Fibroblast of lung (primary cell): ENCODE data around the gene DRAXIN. TPM values are rescaled to one million over a fixed set of nuclear protein-coding genes. Genes with fewer than 3 reads are reported as not detected.
A peak's percentile ranks its signal among the peaks of the same experiment; 100 is the strongest.

Source experiments
- DNase-seq, 2 donors: peaks; one replicate each; pipeline versions ENCODE4 v3.0.0 to v3.0.0-alpha.2; 2010; ENCODE audit warnings: low read depth in 2 of 2
- H2AFZ ChIP-seq: 2 replicates; pipeline ENCODE4 v1.5.1; 2012; ENCODE audit warnings: low read length, control low read depth, inconsistent platforms
- H3K27ac ChIP-seq: 2 replicates; pipeline ENCODE4 v1.5.1; 2011; ENCODE audit warnings: low read length, control low read depth; ENCODE audit not compliant: insufficient read depth
- H3K27me3 ChIP-seq: 2 replicates; pipeline ENCODE4 v1.5.1; 2011; ENCODE audit warnings: mild to moderate bottlenecking, low read length; ENCODE audit not compliant: control insufficient read depth, insufficient read depth
- H3K36me3 ChIP-seq: 2 replicates; pipeline ENCODE4 v1.5.1; 2011; ENCODE audit warnings: low read length; ENCODE audit not compliant: control insufficient read depth, insufficient read depth
- H3K4me1 ChIP-seq: 2 replicates; pipeline ENCODE4 v1.5.1; 2011; ENCODE audit warnings: low read length; ENCODE audit not compliant: control insufficient read depth, insufficient read depth; ENCODE audit errors: extremely low read depth
- H3K4me2 ChIP-seq: 2 replicates; pipeline ENCODE4 v1.5.1; 2011; ENCODE audit warnings: low read length, control low read depth; ENCODE audit not compliant: insufficient read depth; ENCODE audit errors: extremely low read depth
- H3K4me3 ChIP-seq, 4 experiments: fragments of 200-600 bp in 1 of 4; sonication (generic) in 1 of 4; replicated peaks in 1 of 4; 2 replicates each; pipeline ENCODE4 v1.5.1; 2011 to 2016; ENCODE audit warnings: low read length in 4 of 4, low read depth in 3 of 4, mild to moderate bottlenecking in 3 of 4, control low read depth in 2 of 4, inconsistent platforms in 1 of 4, mixed read lengths in 1 of 4; ENCODE audit not compliant: insufficient read depth in 1 of 4; ENCODE audit errors: control extremely low read depth in 1 of 4
- H3K79me2 ChIP-seq: 2 replicates; pipeline ENCODE4 v1.5.1; 2012; ENCODE audit warnings: mild to moderate bottlenecking, low read length, inconsistent platforms; ENCODE audit not compliant: control insufficient read depth, insufficient read depth
- H3K9ac ChIP-seq: 2 replicates; pipeline ENCODE4 v1.5.1; 2011; ENCODE audit warnings: mild to moderate bottlenecking, low read length, control low read depth; ENCODE audit not compliant: insufficient read depth
- H3K9me3 ChIP-seq: 2 replicates; pipeline ENCODE4 v1.5.1; 2012; ENCODE audit warnings: low read depth, low read length; ENCODE audit not compliant: control insufficient read depth, insufficient read depth
- H4K20me1 ChIP-seq: 2 replicates; pipeline ENCODE4 v1.5.1; 2011; ENCODE audit warnings: low read length; ENCODE audit not compliant: control insufficient read depth, insufficient read depth; ENCODE audit errors: extremely low read depth
- EZH2 ChIP-seq: IDR thresholded peaks from 2 replicates; pipeline ENCODE4 v1.5.1; 2012; ENCODE audit warnings: low read length, control low read depth, mild to moderate bottlenecking; ENCODE audit errors: missing control alignments
- polyA plus RNA-seq, 2 donors: library from polyadenylated mRNA; depleted of rRNA in 1 of 2; stranded (reverse) in 1 of 2; unstranded in 1 of 2; fragments of >200 nt; gene quantifications; 2 replicates each; pipeline ENCODE4 v1.2.1, GENCODE V29; 2011 to 2012; ENCODE audit warnings: missing spikeins in 1 of 2
- total RNA-seq: library from RNA; depleted of rRNA; stranded (reverse); fragments of >200 nt; gene quantifications from 2 replicates; pipeline ENCODE4 v1.2.1, GENCODE V29; 2014
- TF ChIP-seq, protein P1 (sequence below), 2 donors: IDR thresholded peaks in 1 of 2; conservative IDR thresholded peaks in 1 of 2; 1 replicate in 1 of 2; 2 replicates in 1 of 2; pipeline ENCODE4 v1.5.1; 2011 to 2012; ENCODE audit warnings: low read length in 2 of 2, control low read depth in 1 of 2, inconsistent platforms in 1 of 2, low read depth in 1 of 2, mild to moderate bottlenecking in 1 of 2

DRAXIN gene
- total and polyA plus RNA-seq, 2 donors (not counting 1 experiment from before 2014, with no cell fraction given), result 0.03 to 0.50 TPM

DNA sequence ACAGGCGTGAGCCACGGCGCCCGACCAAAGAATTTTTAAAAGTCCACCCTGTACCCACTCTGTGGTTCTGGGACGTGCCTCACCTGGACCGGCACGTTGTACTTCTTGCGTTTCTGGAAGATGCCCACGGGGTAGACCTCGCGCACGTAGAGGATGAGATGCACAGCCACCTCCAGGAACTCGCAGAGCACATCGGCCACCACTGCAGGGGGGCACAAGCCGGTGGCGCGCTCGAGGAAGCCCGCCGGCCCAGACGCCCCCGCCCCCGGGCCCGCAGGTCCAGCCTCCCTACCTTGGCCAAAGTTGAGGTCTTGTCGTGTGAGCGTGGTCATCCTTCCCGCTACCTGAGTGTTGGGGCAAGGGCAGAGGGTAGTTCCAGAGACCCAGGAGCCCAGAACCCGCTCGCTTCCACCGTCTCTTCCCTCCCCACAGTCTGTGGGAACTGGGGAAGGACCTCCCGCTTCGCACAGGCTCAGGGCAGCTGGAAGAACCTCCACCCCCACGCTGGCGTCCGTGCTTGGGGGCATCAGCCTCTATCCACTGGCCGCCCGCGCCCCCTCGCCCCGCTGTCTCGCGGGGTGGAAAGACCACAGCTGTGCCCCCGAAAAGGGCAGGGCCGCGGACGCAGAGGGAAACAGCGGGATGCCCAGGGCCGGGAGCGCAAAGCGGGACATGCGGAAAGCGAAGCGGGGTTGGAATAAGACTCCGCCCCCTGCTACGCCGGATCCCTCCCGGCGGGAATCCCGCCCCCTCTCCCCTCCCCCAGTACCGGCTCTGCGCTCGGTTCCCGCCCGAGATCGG lies 11.0 kb upstream of the DRAXIN start:
- DNase-seq, result no peak

DNA sequence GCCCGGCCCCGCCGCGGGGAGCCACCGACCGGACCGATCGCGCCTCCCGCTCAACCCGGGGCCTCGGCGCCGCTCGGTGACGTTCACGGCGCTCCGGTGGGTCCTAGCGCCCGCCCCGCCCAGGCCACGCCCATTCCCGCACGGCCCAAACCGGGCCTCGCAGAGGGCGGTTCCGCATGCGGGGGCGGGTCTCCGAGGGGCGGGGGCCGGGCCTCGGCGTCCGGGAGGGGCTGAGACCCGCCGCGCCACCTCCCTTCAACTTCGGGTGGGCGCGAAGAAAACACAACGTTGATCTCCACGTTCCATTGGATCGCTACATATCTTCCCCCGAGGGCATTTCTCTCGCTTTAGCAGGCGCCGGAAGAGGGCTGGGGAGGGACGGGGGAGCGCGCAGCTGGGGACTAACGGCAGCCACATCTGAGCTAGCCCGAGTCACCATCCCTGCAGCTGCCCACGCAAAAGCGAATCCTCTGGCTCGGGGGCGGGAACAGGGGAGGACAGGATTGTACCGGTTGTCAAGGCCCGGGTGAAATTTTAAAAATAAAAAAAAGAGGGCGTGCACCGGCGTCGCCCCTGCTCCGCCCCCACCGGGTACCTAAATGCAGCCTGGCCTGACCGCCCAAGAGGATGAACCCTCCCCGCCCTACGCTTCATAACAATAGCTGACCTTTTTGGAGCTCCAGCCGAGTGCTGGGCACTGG lies 10.3 kb upstream of the DRAXIN start, which contains the start of gene MAD2L2:
MAD2L2 (minus strand) TSS at position 78 of the 701 bp plus-strand sequence. CDS start 547 bp downstream, outside the sequence.
- TF ChIP-seq, protein P1, sequence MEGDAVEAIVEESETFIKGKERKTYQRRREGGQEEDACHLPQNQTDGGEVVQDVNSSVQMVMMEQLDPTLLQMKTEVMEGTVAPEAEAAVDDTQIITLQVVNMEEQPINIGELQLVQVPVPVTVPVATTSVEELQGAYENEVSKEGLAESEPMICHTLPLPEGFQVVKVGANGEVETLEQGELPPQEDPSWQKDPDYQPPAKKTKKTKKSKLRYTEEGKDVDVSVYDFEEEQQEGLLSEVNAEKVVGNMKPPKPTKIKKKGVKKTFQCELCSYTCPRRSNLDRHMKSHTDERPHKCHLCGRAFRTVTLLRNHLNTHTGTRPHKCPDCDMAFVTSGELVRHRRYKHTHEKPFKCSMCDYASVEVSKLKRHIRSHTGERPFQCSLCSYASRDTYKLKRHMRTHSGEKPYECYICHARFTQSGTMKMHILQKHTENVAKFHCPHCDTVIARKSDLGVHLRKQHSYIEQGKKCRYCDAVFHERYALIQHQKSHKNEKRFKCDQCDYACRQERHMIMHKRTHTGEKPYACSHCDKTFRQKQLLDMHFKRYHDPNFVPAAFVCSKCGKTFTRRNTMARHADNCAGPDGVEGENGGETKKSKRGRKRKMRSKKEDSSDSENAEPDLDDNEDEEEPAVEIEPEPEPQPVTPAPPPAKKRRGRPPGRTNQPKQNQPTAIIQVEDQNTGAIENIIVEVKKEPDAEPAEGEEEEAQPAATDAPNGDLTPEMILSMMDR (conservative IDR thresholded peaks at IDR 0.05 in 1 of 2, IDR thresholded peaks at IDR 0.05 in 1 of 2; ENCODE audit: low read depth in 1 of 2, low read length in 2 of 2), result no peak
- TF ChIP-seq EZH2, result no peak
- peak within 1 kb of the TSS; percentile 86 for H3K27ac ChIP-seq
- no peaks in the 10 kb centered on the region for H3K79me2 ChIP-seq
- peaks cover 3% of the 10 kb centered on the region for H3K27me3 ChIP-seq
- H3K9ac ChIP-seq, result peak within 1 kb of the TSS; percentile 83
- peak; percentile 71 to 74 for DNase-seq
- no peaks in the 10 kb centered on the region for H4K20me1 ChIP-seq
- H3K4me3 ChIP-seq, result peak within 1 kb of the TSS; percentile 67 to 90 (median 80)
- H3K9me3 ChIP-seq, result no peaks in the 10 kb centered on the region
- H3K4me1 ChIP-seq, result peaks cover 6% of the 10 kb centered on the region
- peak within 1 kb of the TSS; percentile 95 for H3K4me2 ChIP-seq
- no peaks in the 10 kb centered on the region for H3K36me3 ChIP-seq
- peak within 1 kb of the TSS; percentile 93 for H2AFZ ChIP-seq

More for the DNA sequence above, 11.0 kb upstream of the DRAXIN start:
- Histone ChIP-seq H3K79me2 (no peaks in the 10 kb centered on the region), H3K27me3 (no peaks in the 10 kb centered on the region), H4K20me1 (no peaks in the 10 kb centered on the region), H3K4me2 (peak overlapping the region; percentile 95), H3K27ac (peak overlapping the region; percentile 86), H3K4me1 (peaks cover 6% of the 10 kb centered on the region), H3K4me3 (peak overlapping the region; percentile 67 to 90 (median 80)), H3K9me3 (no peaks in the 10 kb centered on the region), H3K9ac (peak overlapping the region; percentile 83), H2AFZ (peak overlapping the region; percentile 71), H3K36me3 (peaks cover 4% of the 10 kb centered on the region)
- TF ChIP-seq, protein P1 (conservative IDR thresholded peaks at IDR 0.05 in 1 of 2, IDR thresholded peaks at IDR 0.05 in 1 of 2; ENCODE audit: low read depth in 1 of 2, low read length in 2 of 2), result no peak
- TF ChIP-seq EZH2, result no peak

DNA sequence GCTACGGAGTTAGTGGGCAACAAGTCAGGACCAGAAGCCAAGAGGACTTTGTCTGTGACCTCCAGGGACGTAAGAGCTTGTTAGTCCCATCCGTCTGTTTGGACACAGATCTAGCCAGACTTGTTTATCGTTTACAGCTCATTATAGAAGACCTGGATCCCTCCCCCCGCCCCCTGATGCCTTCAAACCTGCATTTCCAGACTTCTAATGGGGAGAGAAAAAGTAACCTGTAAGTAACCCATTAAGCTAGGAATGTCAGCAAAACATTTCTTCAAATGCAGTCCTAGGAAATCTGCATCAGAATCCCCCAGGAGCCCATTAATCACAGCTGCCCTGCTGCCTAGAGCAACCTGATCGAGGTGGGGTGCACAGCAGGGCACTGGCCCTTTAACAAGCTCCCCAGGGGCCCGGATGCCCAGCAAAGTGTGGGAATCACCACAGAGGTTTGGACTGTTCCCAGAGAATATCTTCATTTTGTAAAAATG lies 9.2 kb upstream of the DRAXIN start:
- Histone ChIP-seq H3K4me1 (peaks cover 6% of the 10 kb centered on the region), H3K27me3 (peaks cover 3% of the 10 kb centered on the region), H3K36me3 (no peaks in the 10 kb centered on the region), H3K27ac (no peak overlapping the region), H3K4me3 (no peak overlapping the region), H3K9ac (no peak overlapping the region), H3K4me2 (no peak overlapping the region), H3K79me2 (no peaks in the 10 kb centered on the region), H2AFZ (peak overlapping the region; percentile 26), H4K20me1 (no peaks in the 10 kb centered on the region), H3K9me3 (no peaks in the 10 kb centered on the region)
- DNase-seq, result no peak
- TF ChIP-seq, protein P1 (conservative IDR thresholded peaks at IDR 0.05 in 1 of 2, IDR thresholded peaks at IDR 0.05 in 1 of 2; ENCODE audit: low read depth in 1 of 2, low read length in 2 of 2), result no peak
- TF ChIP-seq EZH2, result no peak
